ENCODE measurements around the gene RPGRIP1L.

RPGRIP1L gene

GRCh38 chr16:53703590-53704444, at the start of gene RPGRIP1L, which contains the start of gene FTO:
TSS of gene RPGRIP1L (minus strand) at chr16:53703859. CDS start at chr16:53700723, 3,136 bp downstream.
TSS of gene FTO (plus strand) at chr16:53704156.
- peak; percentile 99 for DNase-seq (ENCODE audit: low spot score)

GRCh38 chr16:53753431-53753830, 49.8 kb upstream of the RPGRIP1L start:
- DNase-seq (ENCODE audit: low spot score), result no peak

- DNase-seq (ENCODE audit: low spot score), result no peak
These were observed 48.9 kb upstream of the RPGRIP1L start for GRCh38 chr16:53752560-53752959.

- no peak for DNase-seq (ENCODE audit: low spot score)
These were observed 42.2 kb upstream of the RPGRIP1L start for GRCh38 chr16:53745753-53746266.

- DNase-seq (ENCODE audit: low spot score), result no peak
These were observed 41.4 kb upstream of the RPGRIP1L start for GRCh38 chr16:53745086-53745485.

- no peak for DNase-seq (ENCODE audit: low spot score)
These were observed 40.8 kb upstream of the RPGRIP1L start for GRCh38 chr16:53744449-53744848.

GRCh38 chr16:53743149-53743566, 39.5 kb upstream of the RPGRIP1L start:
- no peak for DNase-seq (ENCODE audit: low spot score)

GRCh38 chr16:53741546-53741945, 37.9 kb upstream of the RPGRIP1L start:
- DNase-seq (ENCODE audit: low spot score), result no peak

GRCh38 chr16:53740933-53741531, 37.4 kb upstream of the RPGRIP1L start:
- no peak for DNase-seq (ENCODE audit: low spot score)

GRCh38 chr16:53740476-53740875, 36.8 kb upstream of the RPGRIP1L start:
- DNase-seq (ENCODE audit: low spot score), result no peak

- DNase-seq (ENCODE audit: low spot score), result no peak
These were observed 33.9 kb upstream of the RPGRIP1L start for GRCh38 chr16:53737552-53737951.

- no peak for DNase-seq (ENCODE audit: low spot score)
These were observed 32.6 kb upstream of the RPGRIP1L start for GRCh38 chr16:53736297-53736696.

GRCh38 chr16:53734908-53735307, 31.2 kb upstream of the RPGRIP1L start:
- no peak for DNase-seq (ENCODE audit: low spot score)

GRCh38 chr16:53732296-53732929, 28.8 kb upstream of the RPGRIP1L start:
- no peak for DNase-seq (ENCODE audit: low spot score)

- DNase-seq (ENCODE audit: low spot score), result no peak
These were observed 27.0 kb upstream of the RPGRIP1L start for GRCh38 chr16:53730693-53731092.

- DNase-seq (ENCODE audit: low spot score), result no peak
These were observed 23.0 kb upstream of the RPGRIP1L start for GRCh38 chr16:53726625-53727024.

GRCh38 chr16:53721017-53721416, 17.4 kb upstream of the RPGRIP1L start:
- DNase-seq (ENCODE audit: low spot score), result no peak

- no peak for DNase-seq (ENCODE audit: low spot score)
These were observed 13.9 kb upstream of the RPGRIP1L start for GRCh38 chr16:53717577-53717976.

GRCh38 chr16:53715023-53715384, 11.3 kb upstream of the RPGRIP1L start:
- DNase-seq (ENCODE audit: low spot score), result no peak

- DNase-seq (ENCODE audit: low spot score), result no peak
These were observed 10.8 kb upstream of the RPGRIP1L start for GRCh38 chr16:53714205-53715022.

GRCh38 chr16:53713403-53714204, 9.9 kb upstream of the RPGRIP1L start:
- DNase-seq (ENCODE audit: low spot score), result no peak
